ENCODE data around the gene FGF3.

FGF3 gene

GRCh38 chr11:69804769-69805508 lies 14.3 kb downstream of the FGF3 start:
- in situ Hi-C loops (cut with MboI; ENCODE audit: low sequenced_read_pairs): no loop called here

- in situ Hi-C loops (cut with MboI; ENCODE audit: low sequenced_read_pairs): no loop called here
Observed at GRCh38 chr11:69803604-69804218, 15.5 kb downstream of the FGF3 start.

- in situ Hi-C loops (cut with MboI; ENCODE audit: low sequenced_read_pairs): no loop called here
Observed at GRCh38 chr11:69803022-69803421, 16.2 kb downstream of the FGF3 start.

- in situ Hi-C loops (cut with MboI; ENCODE audit: low sequenced_read_pairs): no loop called here
Observed at GRCh38 chr11:69802590-69802989, 16.6 kb downstream of the FGF3 start.

- in situ Hi-C loops (cut with MboI; ENCODE audit: low sequenced_read_pairs): no loop called here
Observed at GRCh38 chr11:69801513-69802335, 17.5 kb downstream of the FGF3 start.

- in situ Hi-C loops (cut with MboI; ENCODE audit: low sequenced_read_pairs): no loop called here
Observed at GRCh38 chr11:69800278-69800677, 18.9 kb downstream of the FGF3 start.

GRCh38 chr11:69799582-69799981 lies 19.6 kb downstream of the FGF3 start:
- in situ Hi-C loops (cut with MboI; ENCODE audit: low sequenced_read_pairs): no loop called here

- in situ Hi-C loops (cut with MboI; ENCODE audit: low sequenced_read_pairs): no loop called here
Observed at GRCh38 chr11:69799097-69799496, 20.1 kb downstream of the FGF3 start.

- in situ Hi-C loops (cut with MboI; ENCODE audit: low sequenced_read_pairs): no loop called here
Observed at GRCh38 chr11:69797737-69798528, 21.3 kb downstream of the FGF3 start.

GRCh38 chr11:69797156-69797555 lies 22.1 kb downstream of the FGF3 start:
- in situ Hi-C loops (cut with MboI; ENCODE audit: low sequenced_read_pairs): no loop called here

- in situ Hi-C loops (cut with MboI; ENCODE audit: low sequenced_read_pairs): no loop called here
Observed at GRCh38 chr11:69796063-69796462, 23.2 kb downstream of the FGF3 start.

- in situ Hi-C loops (cut with MboI; ENCODE audit: low sequenced_read_pairs): no loop called here
Observed at GRCh38 chr11:69791276-69792180, 27.7 kb downstream of the FGF3 start.

- in situ Hi-C loops (cut with MboI; ENCODE audit: low sequenced_read_pairs): no loop called here
Observed at GRCh38 chr11:69788956-69789355, 30.3 kb downstream of the FGF3 start.

GRCh38 chr11:69787906-69788305 lies 31.3 kb downstream of the FGF3 start:
- in situ Hi-C loops (cut with MboI; ENCODE audit: low sequenced_read_pairs): no loop called here

GRCh38 chr11:69787457-69787856 lies 31.8 kb downstream of the FGF3 start:
- in situ Hi-C loops (cut with MboI; ENCODE audit: low sequenced_read_pairs): no loop called here

- in situ Hi-C loops (cut with MboI; ENCODE audit: low sequenced_read_pairs): no loop called here
Observed at GRCh38 chr11:69781241-69781640, 38.0 kb downstream of the FGF3 start.

- in situ Hi-C loops (cut with MboI; ENCODE audit: low sequenced_read_pairs): no loop called here
Observed at GRCh38 chr11:69778373-69778772, 40.8 kb downstream of the FGF3 start.

- in situ Hi-C loops (cut with MboI; ENCODE audit: low sequenced_read_pairs): no loop called here
Observed at GRCh38 chr11:69775163-69775755, 44.0 kb downstream of the FGF3 start, which contains the start of gene FGF4. TSS of gene FGF4 (minus strand) at chr11:69775341. CDS start at chr11:69775084, 257 bp downstream.

GRCh38 chr11:69774354-69775162 lies 44.7 kb downstream of the FGF3 start:
- in situ Hi-C loops (cut with MboI; ENCODE audit: low sequenced_read_pairs): no loop called here

Measured in hTERT RPE-1 (cell line).